Activated T-cell treated with anti-CD3 and anti-CD28 coated beads for 24 hours (primary cell): ENCODE results near the gene CFAP92.

ENCODE experiments used
- DNase-seq: peaks from one replicate; pipeline ENCODE4 v3.0.0-alpha.2; 2020; ENCODE audit warnings: low read depth

CFAP92 gene

DNA sequence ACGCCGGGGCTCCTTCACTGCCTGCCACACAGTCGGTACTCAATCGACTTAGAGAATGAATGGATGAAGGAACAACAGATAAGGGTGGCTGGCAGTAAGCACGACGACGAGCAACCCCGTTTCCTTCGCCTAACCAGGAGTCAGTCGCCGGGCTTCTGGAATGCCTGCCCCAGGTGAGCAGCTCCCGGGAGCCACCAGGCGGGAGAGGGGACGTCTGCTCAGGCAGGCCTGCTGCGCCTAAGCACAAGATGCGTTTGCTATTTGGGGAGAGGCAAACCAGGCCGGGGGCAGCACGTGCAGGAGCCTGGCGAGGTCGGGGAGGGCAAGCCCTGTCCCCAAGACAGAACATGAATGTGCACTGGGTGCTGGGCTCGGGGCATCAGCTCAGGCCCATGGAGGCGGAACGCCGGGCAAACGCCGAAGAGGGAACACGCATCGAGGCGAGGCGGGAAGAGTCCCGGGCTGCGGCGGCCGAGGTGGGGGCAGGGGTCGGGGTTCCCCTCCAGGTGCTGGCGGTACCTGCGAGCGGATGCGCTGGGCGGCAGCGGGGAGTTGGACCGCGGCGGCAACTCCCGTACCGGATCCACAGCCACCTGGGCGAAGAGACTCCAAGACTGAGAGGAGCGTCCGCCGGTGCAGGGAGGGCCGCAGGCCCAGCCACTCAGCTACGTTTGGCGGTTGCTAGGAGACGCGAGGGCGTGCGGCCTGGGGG lies at the start of gene CFAP92:
CFAP92 (minus strand) TSS at position 616 of the 712 bp plus-strand sequence. CDS start 772 bp downstream, outside the sequence.
- peak; percentile 87 for DNase-seq

DNA sequence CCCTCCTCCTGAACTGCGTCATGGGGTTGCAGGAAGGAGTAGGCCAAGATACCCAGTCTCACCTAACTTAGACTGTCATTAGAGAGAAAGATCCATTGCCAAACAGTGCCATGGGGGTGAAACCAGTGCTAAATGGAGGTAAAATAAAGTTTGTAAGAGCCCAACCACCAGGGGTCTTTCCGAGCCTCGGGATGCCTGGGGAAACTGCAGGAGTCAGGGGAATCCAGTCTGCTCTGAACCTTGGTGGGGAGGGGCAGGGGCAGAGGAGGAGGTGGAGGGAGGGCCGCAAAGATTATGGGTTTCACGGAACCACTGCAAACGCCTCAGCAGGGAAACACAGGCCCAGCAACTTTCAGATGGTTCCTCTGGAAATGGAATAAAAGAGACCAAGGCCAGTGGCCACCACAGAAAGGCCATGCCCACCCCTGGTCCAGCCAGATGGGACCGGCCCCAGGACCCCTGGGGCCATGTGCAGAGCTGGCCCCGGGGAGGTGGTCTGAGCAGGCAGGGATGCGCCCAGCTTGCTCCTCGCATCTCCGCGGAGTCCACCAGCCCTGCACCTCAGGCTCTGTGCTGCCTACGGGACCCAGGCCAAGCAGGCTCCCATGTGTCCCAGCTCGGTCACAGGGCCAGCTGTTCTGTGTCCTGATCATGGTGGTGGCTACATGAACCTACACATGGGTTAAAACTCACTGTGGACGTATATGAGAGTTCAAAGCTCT lies 46.9 kb upstream of the CFAP92 start:
- no peak for DNase-seq

DNA sequence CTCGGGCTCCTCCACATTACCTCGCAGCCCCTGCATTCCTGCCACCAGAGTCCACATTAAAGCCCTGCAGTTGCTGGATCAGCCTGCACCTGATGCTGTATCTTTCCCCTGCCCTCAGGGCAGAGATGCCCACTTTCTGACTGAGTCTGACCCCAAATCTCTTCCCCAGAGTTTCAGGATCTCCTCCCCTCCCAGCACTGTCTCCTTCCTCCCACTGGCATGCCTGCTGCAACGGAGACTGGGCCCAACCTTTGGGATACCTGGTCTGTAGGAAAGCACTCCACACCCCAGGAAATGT lies 46.1 kb upstream of the CFAP92 start:
- no peak for DNase-seq

DNA sequence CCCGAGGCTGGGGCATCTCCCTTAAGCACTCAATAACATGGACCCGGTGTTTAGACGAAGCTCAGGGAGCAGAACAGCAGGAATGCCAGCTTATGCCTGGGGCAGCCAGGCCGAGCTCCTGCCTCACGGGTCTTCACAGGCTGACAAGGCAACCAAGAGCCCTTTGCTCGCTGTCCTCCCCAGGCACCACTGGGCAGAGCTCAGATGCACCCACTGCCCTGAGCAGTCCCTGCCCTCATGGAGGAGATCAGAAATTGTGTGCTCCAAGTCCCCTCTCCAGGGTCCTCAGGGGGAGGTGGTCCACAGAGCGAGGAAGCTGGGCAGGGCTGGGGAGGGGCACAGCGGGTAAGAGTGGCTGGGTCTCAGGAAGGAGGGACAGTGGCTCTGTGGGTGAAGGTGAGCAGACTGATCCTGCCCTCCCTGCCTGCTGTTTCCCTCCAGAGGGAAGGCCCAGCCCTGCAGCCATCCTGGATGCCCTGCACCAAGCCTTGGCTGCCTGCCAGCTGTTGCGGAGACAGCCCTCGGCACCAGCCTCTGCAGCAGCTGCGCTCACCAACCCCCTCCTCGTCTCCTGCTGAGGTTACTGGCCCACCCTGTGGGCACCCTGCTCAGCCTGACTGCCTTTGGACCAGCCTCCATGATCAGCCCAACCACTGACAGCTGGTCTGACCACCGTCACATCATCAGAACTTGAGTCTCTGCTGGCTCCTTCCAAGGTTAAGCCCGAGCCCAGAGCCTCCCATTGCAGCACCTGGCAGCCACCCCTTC lies 45.6 kb upstream of the CFAP92 start:
- DNase-seq: no peak

DNA sequence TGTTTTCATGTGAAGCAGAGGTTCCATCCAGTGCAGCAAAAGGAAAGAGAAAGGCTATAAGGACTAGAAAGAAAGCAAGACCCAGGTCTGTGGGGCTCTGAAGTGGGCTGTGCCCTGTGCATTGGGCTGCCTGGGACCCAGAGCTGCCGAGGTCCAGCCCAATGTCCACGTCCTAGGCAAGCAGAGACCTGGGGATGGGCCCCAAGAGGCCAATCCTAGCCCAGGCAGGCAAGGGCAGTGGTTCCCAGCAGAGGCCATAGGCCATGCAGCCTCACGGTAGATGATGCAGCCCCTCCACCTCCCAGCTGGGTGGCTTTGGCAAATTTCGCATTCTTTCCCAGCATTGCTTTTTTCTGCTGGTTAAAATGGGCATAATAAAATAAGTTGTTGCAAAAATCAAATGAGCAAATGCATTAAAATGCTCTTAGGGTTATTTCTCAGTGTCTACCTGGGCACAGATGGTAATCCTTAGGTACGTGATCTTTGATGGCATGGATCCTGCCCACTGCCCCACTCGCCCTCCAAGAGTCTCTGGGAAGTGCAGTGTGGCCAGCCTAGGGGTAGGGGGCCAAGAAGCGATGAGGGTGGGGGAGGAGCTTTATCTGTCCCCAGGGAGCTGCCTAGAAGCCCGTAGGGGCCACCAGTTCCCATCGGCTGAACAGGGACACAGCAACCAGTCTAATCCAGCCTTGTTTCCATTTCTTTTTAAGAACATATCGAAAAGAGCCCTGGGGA lies 44.4 kb upstream of the CFAP92 start:
- DNase-seq: no peak

DNA sequence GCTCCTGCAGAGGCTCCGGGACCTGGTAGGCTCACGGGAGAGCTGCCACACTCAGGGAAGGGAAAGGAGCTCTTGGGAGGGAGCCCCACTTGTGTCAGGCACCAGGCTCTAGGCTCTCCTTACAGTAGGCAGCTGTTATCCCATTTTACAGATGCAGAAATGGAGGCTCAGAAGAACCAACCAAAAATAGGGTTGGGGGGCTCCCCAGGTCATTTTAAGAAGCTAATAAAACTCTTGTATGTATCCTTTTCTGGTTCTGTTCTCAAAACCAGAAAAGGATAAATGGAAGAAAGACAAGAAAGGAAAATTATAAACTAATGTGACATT lies 43.2 kb upstream of the CFAP92 start:
- DNase-seq: no peak

GRCh38 chr3:129036222-129037092 lies 42.6 kb upstream of the CFAP92 start:
- no peak for DNase-seq

DNA sequence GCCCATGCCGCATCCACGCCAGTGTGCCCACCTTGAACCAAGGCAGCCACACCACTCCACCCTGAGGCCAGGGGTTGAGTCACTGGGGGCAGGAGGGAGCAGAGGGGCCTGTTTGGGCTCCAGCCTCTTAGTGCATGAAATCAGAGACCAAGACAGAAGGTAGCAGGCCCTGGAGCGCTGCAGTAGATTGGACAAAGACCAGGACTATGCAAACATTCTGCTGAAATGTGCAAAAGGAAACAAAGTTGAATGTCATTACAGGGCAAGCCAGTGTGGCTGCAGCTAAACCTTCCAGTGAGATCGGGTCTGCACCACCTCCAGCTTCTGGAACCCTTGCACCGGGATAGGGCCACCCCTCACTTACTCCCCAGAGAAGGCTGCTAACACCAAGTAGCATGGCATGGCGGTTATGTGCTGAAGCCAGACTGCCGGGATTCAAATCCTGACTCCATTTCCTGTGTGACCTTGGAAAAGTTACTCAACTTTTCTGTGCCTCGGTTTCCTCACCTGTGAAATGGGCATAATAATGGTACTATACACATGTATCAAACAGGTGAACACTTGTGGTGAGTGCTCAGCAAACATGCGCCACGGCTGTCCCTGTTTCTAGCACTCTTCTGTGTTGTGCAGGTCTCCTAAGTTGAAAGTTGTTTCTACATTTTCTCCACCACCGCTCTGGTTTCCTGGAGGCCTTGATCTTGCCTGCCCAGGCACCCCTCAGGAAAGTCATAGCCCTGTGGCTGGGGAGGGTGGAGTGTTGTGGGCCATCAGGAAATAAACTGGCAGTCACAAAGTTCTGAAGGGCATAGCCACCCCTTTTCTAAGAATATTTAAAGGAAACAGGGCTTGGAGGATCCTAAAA lies 41.7 kb upstream of the CFAP92 start:
- no peak for DNase-seq

GRCh38 chr3:129034642-129035041 lies 40.8 kb upstream of the CFAP92 start:
- no peak for DNase-seq

DNA sequence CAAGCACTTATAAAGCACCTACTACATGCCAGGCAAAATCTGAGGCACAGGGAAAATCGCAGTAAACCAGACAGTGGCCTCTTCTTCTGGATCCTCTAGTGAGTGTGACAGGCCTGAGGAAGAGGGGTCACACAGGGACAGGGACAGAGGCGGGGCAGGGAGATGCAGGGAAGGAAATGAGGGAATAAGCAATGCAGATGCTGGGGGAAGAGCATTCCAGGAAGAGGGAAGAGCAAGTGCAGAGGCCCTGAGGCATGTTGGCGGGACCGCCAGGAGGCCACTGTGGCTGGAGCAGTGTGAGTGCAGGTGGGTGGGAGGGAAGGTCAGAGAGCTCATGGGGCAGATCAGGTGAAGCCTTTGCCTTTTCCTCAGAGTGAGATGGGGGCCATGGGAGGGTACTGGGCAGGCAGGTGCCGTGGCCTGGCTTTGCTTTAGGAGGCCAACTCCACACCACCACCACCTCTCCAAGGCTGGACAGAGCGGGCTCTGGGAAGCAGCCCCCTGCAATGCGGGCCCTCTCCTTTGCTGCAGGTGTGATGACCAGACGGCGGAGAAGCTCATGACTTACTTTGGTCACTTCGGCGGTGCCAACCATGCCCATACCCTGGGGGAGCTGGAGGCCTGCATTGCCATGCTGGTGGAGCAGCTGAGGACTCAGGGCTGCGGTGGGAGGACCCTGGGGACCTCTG lies 39.9 kb upstream of the CFAP92 start:
- no peak for DNase-seq

DNA sequence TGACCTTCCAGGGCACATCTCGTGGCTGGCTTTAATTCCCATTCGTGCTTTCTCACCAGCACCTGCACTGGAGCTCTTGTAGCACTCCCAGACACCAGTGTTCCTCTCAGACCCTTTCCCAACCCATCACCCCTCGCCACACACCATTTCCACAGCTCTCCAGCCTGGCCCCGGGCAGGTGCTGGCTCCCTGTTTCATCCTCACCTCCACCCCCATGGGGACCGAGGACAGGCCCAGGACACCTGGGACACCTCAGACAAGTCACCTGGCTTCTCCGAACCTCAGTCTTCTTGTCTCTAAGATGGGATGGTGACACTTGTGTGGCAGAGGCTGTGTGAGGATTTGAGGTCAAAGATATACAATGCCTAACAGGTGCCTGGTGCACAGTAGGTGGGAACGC lies 39.3 kb upstream of the CFAP92 start:
- DNase-seq: no peak

GRCh38 chr3:129032716-129033115 lies 38.8 kb upstream of the CFAP92 start:
- no peak for DNase-seq

- no peak for DNase-seq
These were observed 37.8 kb upstream of the CFAP92 start for GRCh38 chr3:129031476-129032215.

DNA sequence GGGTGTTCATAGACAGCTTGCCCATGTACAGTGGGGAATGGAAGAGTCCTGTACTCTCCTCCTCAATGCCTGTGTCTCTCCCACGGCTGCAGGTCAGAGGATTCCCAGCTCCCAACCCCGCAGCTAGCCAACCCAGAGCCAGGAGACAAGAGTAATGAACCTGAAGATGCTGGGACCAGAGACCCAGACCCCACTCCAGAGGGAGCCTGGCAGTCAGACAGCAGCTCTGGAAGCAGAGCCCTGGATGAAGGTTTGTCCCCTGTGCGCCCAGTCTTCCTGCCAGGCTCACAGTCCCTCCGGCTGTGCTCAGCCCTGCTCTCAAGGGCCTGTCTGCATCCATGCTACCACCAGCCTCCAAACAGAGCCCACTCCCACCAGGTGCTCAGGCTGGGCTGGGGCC lies 36.7 kb upstream of the CFAP92 start:
- no peak for DNase-seq

DNA sequence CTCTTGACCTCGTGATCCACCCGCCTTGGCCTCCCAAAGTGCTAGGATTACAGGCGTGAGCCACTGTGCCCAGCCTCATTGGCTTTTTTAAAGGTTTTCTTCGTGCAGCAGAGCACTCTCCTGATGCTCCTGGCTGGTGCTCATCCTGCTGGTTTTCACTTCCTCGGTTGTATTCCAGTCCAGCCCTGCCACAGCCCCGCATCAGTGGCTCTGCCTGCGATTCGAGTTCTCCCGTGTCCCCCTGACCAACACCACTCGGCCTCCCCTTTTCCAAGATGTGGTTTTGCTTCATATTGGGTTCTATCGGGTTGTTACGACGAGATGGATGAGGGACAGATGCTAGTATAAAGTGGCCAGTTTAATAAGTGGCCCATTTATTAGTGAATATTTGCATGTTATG lies 35.0 kb upstream of the CFAP92 start:
- no peak for DNase-seq

- DNase-seq: no peak
These were observed 33.6 kb upstream of the CFAP92 start for GRCh38 chr3:129027544-129027880.

DNA sequence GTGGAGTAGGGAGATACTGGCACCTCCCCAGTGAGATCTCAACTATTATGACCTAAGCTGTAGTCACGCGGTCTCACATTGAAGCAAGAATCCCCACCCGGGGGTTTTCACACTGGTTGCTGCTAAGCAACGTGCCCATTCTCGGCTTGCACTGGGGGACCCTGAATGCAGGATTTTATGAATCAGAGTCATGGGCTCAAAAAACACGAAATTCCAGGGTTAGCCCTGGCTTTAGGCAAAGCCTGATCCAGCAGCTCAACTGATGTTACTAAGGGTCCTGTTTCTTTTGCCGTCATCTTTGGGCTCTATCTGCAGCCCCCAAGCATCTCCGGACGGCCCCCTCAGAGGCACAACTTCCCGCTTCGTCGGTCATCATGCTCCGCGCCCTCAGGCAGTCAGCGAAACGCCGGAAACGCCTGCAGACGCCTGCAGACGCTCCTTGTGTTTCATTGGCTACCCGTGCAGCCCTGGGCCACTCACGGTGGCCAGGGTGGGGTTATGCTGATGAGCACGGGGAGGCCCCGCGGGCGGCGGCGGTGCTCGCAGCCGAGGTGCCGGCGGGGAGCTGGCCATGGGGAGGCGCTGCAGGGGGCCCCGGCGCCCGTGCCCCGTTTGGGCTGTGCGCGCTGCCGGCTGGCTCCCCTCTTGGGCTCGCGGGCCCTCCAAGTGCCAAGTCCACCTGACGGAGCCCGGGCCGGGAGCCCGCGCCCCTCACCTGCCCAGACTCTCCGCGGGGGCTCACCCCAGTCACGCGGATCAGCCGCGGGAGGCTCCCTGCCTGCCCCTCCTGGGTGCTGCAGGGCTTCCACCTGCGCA lies 33.1 kb upstream of the CFAP92 start:
- peak; percentile 85 for DNase-seq

GRCh38 chr3:129025691-129026435 lies 32.0 kb upstream of the CFAP92 start:
- DNase-seq: no peak
